HG03439 (cell line): ENCODE results near the gene RTKN.
"Not testable (repeated sequence)": the region's sequence is repeated elsewhere in the genome, so short reads cannot be mapped to it uniquely, and the experiment has no call there.

ENCODE experiments used
- ATAC-seq: cut with Tn5 transposase; IDR thresholded peaks from one replicate; pipeline ENCODE4 v1.9.1; 2021; ENCODE audit warnings: mild to moderate bottlenecking, moderate library complexity; ENCODE audit not compliant: unreplicated experiment

RTKN gene

DNA sequence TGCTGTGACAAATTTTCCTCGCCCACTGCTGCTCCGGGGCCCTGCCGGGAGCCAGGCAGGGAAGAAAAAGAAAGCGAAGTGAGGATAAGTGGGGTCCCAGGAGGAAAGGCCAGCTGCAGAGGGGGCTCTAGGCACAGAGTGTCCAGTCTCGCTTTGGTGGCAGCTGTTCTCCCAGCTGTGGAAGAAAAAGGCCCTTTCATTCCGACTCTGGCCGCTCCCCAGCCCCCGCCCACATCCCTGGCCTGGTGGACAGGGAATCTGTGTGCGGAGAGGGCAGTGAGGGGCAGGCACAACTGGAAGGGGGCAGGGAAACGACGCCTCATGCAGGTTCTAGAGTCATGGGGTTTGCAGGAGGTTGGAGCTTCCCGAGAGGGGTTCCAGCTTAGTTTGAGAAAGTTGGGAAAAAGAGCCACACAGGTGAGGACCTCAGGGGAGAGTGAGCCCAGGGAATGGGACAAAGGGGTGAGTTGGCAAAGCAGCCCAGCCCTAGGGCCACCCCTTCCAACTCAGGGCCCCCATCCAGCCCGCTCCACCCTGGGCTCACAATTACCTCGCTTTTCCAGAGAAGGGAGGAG, 1.8 kb downstream of the RTKN start:
- ATAC-seq, result no peak

DNA sequence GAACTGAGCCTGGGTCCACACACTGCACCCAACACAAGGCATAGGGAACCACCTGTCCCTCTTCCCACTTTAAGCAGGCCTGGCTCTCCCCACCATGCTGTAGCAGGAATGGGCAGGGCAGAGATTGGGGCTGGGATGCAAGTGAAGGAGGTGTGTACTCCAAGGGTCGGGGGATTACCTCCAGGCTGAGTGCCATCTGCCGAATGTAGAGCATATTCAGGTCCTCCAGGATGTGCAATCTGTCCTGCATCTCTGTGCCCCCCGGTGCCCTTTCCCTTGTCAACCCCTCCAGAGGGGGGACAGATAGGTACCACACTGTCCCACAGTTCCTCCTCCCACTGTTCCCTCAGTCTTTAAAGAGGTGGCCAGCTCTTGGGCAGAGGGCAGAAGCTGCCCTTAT, 2.4 kb downstream of the RTKN start:
- ATAC-seq, result no peak

DNA sequence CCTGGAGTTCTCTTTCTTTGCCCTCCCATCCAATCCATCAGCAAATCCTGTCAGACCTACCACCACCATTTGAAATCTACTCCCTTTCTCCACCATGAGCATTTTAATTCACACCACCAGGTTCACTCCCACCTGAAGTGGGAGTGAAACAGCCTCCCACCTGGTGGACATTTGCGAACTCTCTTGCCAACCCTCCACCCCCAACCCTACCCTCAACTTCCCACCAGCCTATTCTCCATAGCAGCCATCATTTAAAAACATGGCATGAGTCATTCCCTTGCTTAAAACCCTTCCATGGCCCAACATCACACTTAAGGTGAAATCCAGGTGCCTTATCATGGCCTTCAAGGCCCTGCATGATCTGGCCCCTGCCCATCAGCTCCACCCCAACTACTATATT, 3.5 kb downstream of the RTKN start:
- no peak for ATAC-seq

DNA sequence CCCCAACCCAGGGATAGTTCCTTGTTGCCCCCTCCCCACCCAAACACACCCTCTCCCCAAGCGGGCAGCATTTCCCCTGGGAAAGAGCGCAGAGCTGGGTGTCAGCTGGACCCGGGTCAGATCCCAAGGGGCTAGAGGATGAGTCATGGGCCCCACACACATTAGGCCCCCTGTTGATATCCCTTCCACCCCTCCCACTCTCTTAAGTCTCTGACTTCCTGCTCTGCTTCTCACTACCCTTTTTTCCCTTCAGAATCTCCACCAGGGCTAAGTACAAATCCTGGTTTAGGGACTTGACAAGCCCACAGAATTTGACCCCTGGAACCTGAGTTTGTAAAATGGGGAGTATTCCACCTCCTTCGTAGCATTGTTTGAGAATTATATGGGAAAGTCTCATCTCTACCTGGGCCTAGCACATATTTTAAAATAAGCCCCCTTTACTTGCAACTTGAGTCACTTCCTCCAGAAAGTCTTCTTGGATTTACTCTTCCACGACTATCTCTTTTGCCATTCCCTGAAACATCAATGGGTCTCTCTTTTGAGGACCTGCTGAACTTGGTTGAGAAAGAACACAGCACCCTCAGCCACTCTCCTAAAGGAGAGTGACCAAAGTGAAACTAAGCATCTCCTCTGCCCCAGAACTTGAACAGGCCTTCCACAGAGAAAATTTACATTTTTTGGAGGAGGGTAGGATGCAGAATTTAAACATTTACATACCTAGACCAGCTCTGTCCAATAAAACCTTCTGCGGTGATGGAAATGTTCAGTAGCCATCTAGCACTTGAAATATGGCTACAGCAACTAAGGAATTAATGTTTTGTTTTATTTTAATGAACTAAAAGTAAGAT, 4.7 kb downstream of the RTKN start:
- no peak for ATAC-seq

DNA sequence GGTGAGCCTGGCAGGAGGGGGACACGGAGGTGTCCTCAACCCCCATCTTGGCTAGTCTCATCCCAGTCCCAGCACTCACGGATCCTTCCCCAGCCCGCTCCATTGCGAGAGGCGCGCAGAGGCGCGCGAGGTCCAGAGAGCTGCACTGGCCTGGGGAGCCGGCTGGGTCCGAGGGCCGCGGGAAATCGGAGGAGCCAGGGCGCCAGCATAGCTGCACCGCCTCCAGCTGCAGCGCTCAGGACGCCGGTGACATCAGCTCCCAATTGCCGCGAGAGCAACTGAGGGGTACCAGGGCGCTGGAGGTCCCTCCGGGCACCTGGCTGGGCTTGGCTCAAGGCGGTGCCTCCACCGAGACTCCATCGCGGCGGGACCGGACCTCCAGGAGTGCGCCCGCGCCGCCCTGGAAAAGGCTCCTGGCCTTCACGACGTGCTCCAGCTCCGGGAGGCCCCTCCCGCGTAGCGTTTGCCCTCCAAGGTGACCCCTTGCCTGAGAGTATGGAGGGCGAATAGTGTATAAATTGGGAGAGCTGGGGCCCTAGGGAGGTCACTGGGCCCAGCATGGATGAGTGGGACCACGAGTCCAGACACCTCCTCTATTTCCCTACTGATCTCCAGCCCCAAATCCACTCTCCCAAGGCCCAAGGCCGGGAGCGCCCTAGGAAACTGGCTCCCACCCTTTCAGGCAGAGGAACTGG, 5.5 kb downstream of the RTKN start:
- ATAC-seq, result no peak

DNA sequence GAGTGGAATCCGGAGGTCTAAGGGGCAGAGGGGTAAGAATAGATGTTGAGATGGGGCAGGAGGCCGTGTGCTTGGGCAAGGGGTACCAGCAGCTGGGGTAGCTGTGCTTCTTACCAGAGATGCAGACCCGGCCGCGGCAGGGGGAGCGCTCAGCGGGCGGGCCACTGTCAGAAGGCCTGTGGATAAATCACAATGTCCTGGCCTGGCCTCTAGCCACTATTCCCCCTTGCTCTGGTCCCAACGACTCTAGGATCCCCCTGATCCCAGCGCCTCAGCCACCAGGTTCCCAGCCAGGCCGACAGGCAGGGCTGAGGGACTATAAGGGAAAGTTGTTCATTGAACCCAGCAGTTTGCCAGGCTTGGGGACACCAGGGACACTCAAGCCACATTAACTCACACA, 11.2 kb downstream of the RTKN start:
- no peak for ATAC-seq

DNA sequence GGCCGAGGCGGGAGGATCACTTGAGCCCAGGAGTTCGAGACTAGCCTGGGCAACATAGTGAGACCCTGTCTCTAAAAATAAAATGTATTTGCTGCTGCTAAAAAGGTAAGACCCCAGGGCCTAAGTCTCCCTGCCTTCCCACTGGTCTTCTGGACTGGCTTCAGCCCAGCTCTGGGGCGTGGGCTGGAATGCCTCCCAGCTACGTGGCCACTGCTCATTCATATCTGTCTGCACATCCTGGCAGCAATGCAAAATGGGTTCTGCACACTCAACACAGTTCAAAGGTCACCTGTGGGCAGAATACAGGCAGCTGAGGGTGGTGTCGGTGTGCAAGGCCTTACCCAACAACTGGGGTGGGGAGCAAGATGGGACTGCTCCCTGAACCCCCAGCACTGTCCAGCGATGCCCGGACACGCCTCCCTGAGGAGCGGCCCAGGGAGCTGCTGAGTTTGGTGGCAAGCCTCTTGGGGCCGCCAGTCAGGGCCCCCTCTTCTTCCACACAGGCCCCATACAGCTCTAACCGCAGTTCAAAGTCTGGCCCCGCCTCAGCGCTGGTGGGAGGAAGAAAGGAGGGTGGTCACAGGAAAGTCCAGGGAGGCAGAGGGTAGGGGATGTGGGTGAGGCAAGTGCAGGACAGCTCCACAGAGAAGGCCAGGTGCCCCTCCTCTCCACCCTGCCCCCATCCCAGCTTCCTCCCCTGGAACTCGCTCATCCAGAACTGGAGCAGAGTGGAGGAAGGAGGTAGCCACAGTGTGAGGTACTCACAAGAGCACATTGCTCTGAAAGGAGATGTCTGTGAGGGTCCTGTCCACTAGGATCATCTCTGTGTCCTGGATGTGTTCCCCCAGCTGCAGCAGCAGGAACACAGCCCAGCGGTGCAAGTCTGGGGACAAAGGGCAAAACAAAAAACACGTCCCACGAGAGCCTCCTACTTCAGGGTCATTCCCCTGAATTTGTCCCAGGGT, 12.0 kb downstream of the RTKN start:
- no peak for ATAC-seq

DNA sequence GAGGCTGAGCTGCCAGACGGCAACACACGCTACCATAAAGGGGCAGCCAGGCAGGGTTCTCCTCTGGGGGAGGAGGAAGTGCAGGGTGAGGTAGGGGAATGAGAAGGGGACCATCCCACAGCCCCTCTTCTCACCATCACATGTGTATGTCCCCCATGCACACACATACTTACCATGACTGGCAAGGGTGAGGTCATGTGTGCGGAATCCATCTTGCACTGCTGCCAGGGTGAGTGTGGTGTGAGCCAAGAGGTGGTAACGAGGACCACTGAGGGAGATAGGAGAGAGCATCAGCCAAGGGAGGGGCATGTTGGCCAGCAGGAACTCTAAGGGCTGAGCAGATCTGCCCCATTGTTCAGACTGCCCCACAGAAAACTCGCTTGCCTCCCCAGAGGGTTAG, 13.1 kb downstream of the RTKN start:
- ATAC-seq, result no peak

DNA sequence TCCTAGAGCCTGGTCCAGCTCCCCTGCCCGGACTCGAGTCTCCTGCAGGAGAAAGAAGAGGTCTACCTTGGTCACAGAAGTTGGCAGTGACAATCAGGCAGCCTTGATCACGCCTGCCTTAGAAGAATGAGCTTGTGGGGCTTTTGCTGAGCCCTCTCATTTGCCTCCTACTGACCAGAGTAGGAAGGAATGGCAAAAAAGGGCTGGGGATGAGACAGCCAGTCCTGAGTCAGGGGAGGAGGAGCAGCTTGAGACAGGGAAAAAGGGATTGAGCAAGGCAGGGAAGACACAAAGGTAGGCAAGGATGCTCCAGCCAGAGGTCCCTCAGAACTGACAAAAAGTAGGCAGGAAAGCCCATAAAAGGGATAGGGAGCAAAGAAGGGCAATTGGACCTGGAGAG, 14.2 kb downstream of the RTKN start:
- ATAC-seq, result no peak

DNA sequence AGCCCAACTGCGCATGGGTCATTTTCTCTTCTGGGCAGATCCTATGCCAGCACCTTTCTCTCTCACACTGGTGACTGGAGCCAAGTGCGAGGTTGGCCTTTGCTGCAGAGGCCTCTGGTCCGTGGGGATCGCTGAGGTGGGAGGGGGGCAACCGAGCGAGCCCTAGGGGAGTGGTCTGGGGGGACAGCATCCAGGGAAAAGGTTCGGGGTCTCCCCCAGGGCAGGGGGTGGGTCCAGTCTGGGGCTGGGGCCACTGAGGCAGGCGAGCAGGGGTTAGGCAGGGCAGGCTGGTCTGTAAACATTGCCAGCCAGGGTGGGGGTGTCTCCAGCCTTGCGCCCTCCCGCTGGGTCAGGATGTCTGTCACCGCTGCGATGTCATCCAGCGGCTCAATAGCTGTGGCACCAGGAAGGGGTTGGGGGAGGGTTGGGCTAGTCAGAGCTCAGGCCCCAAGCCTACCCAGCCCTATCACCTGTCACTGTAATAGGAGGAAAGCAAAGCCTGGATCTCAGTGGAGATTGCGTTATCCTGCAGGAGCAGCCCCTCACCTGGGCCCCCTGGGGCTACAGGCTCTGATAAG, 15.5 kb downstream of the RTKN start:
- no peak for ATAC-seq

DNA sequence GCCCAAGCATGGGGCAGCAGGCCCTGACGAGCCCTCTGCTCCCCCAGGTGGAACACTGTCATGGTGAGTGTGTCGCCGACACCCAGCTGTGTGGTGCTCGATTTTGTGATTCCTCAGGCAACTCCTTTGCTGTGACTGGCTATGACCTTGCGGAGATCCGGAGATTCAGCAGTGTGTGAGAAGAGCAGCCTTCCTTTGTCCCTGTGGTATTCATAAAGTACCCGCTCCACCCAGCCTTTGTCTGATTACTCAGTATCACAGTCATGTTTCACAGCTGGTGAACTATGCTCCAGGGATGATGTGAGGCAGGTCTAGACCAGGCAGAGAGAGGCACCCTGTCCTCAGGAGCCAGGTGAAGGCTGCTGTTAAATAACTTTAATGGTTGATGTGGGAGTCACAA, 16.2 kb downstream of the RTKN start:
- ATAC-seq, result no peak

DNA sequence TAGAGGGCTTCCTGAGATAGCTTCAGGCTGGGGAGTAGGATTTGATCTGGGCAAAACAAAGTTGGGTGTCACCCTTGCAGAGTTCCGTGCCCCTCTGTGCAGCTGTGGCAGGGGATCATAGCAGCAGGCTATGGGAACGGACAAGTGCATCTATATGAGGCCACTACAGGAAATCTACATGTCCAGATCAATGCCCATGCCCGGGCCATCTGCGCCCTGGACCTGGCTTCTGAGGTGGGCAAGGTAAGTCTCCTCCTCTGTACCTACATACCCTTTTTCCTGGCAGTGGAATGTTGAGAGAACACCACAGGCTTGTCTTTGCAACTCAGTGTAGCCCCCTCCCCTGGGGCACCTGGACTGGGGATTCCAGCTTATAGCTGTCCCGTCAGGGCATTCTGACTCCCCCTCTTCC, 16.7 kb downstream of the RTKN start:
- no peak for ATAC-seq

DNA sequence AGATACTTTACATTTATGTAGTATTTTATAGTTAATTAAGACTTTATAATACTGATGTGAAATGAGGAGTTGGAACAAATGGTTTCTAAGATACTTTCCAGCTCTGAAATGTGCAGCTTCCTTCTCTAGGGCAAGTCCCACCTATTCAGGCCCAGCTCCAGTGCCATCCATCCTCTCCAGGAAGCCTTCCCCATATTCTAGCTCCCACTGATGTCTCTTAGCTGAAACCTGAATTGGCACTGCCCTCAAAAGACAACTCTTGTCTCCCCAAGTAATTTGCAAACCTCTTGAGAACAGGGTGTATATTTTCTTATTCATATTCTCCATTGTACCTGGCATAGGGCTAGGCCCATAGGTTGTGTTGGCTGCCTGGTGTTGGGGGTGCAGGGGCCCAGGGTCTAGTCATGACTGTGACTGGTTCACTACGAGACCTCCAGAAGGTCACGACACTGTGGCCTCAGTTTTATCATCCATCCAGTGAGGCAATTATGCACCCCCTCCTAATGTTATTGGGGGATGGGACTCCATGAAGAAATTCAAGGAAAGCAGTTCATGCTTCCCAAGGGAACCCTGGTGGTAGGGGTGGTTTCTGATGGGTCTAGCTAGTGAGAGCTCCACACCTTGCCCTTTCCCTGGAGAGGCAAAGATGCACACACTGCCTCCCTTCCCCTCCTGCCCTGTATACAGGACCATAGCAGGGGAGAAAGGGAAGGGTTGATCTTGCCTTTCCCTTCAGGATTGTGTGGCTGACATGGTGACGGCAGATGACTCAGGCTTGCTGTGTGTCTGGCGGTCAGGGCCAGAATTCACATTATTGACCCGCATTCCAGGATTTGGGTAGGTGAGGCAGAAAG, 17.4 kb downstream of the RTKN start:
- no peak for ATAC-seq

DNA sequence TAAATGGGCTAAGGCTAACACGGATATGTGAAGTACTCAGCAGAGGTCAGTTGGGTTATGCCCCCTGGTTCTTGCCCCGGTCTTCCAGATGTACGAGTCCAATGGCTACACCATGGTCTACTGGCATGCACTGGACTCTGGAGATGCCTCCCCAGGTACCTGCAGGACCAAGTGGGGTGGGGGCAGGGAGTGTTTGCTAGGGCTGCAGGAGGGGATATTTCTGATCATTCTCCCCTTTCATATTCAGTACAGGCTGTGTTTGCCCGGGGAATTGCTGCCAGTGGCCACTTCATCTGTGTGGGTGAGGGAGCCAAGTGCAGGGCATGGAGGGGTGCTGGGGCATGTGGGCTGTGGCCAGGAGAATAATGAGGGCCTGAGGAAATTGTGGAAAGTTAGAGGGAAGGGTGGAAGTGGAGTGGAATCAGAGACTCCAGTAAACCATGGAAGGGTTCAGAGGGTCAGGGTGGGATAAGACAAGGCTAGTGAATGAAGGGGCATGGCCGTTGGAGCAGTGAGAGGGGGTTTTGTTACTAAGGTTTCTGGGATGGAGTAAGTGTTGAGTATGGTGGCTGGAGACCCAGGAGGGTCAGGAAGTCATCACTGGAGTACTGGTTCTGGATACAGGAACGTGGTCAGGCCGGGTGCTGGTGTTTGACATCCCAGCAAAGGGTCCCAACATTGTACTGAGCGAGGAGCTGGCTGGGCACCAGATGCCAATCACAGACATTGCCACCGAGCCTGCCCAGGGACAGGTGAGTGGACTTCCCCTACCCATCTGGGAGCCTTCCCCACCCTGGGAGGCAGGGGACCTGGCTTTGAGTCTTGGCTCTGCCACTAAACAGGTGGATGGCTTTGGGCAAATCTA, 18.3 kb downstream of the RTKN start:
- ATAC-seq, result no peak

DNA sequence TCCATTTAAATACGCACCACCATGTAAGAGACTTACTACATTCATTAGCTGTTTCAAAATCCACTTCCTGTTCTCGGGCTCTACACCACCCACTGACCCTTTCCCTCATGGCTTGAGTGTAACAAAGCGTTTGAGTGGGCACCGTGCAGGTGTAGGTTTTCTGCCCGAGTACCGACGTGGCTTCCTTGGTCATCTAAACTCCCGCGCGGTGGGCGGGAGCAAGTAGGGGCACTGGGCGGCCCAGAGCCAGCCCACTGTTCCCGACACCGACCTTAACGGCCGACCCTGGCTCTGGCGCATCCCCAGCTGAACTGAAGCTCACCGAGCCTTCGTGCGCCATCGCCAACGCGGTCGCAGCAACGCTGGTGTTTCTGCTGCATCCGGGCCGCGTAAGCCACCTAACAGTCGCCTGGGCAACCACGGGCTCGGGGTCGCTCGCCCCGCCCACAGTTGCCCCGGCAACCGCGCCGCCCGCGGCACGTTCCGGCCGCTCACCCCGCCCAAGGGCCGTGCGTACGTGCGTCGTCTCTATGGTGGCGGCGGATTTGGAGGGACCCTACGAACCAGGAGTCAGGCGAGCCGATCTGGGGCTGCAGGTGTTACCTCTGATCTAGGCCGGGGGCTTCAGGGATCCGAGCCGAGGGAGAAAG, 20.4 kb downstream of the RTKN start, which contains the start of the genes C2orf81 and WDR54:
Gene C2orf81 (minus strand): TSS at position 399 of the 650 bp plus-strand sequence. CDS start 59 bp downstream, at position 340.
Gene WDR54 (plus strand): TSS at position 510 of the 650 bp plus-strand sequence. CDS start 424 bp downstream, outside the sequence.
- peak; percentile 93 for ATAC-seq

DNA sequence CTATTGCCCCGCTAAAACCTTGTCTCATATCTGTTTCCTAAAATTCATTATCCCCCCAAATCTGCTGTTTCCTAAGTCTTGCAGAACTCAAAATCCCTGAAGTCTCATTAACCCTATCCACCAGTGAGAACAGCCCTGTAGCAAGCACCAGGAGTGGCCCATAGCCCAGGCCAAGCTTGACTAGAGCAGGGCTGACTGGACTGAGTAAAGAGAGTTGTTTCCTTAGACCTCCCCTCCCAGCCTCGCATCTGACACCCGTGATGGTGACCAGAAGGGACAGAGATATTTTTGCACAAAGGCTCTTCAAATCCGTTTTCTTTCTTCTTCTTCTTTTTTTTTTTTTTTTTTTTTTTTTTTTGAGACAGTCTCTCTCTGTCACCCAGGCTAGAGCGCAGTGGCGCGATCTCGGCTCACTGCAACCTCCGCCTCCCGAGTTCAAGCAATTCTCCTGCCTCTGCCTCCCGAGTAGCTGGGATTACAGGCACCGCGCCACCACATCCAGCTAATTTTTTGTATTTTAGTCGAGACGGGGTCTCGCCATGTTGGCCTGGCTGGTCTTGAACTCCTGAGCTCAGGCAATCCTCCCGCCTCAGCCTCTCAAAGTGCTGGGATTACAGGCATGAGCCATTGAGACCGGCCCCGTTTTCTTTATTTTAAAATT, 21.2 kb downstream of the RTKN start:
- not testable (repeated sequence) for ATAC-seq

DNA sequence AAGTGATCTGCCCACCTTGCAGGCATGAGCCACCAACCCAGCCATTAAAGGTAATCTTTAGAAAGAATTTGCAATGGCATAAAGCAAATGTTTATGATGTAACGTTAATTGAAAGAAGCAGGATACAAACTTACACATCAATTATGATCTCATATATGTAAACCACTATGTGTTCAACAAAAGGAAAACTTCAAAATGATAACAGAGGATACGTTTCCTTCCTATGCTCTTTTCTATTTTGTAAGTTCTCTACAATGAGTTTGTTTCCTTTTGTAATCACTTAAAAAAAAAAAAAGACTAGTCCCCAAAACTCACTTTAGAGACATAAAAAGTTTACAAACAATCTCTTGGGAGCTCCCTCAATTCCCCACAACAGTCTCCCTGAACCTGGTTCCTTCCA, 21.7 kb downstream of the RTKN start:
- ATAC-seq, result no peak
